Measurements from ENCODE around the gene ZRANB1.

GRCh38 chr10:124975977-124976514 is 34.1 kb downstream of the ZRANB1 start:
- TF ChIP-seq CTCF (conservative IDR thresholded peaks at IDR 0.05; ENCODE audit: low read depth, low read length), result no peak
- TF ChIP-seq EZH2 (IDR thresholded peaks at IDR 0.05; ENCODE audit: borderline replicate concordance, low read depth, low read length, poor library complexity, severe bottlenecking), result no peak

Measured in A673 (cell line).